HEK293 (cell line): ENCODE data around the gene BTBD9.
"Not testable (repeated sequence)": the region's sequence is repeated elsewhere in the genome, so short reads cannot be mapped to it uniquely, and the experiment has no call there.

Experiments
- CTCF ChIA-PET: fragments of 350-600 bp; formaldehyde crosslinking; extraction: SDS; loops from one replicate; lab custom pipeline; 2021; ENCODE audit warnings: antibody characterized with exemption; lab: Yijun Ruan, JAX
- POLR2A ChIA-PET: fragments of 300-600 bp; formaldehyde crosslinking; extraction: SDS; loops from one replicate; lab custom pipeline; 2020; ENCODE audit warnings: antibody characterized with exemption, inconsistent platforms; lab: Yijun Ruan, JAX
- H3K27ac ChIP-seq: fragments of 200-500 bp; sonication (Bioruptor generic); 2 replicates; pipeline ENCODE4 v1.5.1; 2014; ENCODE audit warnings: low read depth, low read length, control low read depth, inconsistent platforms; ENCODE audit errors: extremely low read depth
- H3K36me3 ChIP-seq, 2 experiments: fragments of 200-500 bp in 1 of 2; sonication (Bioruptor generic) in 1 of 2; 1 replicate in 1 of 2; 2 replicates in 1 of 2; pipeline ENCODE4 v1.5.1; 2014 to 2017; ENCODE audit warnings: inconsistent platforms in 2 of 2, low read length in 2 of 2; ENCODE audit not compliant: control insufficient read depth in 2 of 2, insufficient read depth in 1 of 2
- H3K4me1 ChIP-seq: fragments of 200-500 bp; sonication (Bioruptor generic); 2 replicates; pipeline ENCODE4 v1.5.1; 2014; ENCODE audit warnings: mild to moderate bottlenecking, low read length, inconsistent platforms; ENCODE audit not compliant: control insufficient read depth, insufficient read depth
- H3K4me3 ChIP-seq: 2 replicates; pipeline ENCODE4 v1.5.1; 2011; ENCODE audit warnings: low read depth, mild to moderate bottlenecking, control low read depth, low read length, moderate library complexity
- H3K9me3 ChIP-seq: fragments of 200-500 bp; sonication (Bioruptor generic); 2 replicates; pipeline ENCODE4 v1.5.1; 2014; ENCODE audit warnings: low read depth, low read length, inconsistent platforms; ENCODE audit not compliant: control insufficient read depth, insufficient read depth
- FEZF1 ChIP-seq: fragments of 450-650 bp; formaldehyde crosslinking; IDR thresholded peaks from 2 replicates; pipeline ENCODE4 v1.5.1; 2016; ENCODE audit warnings: missing biosample characterization, missing genetic modification characterization
- HOXC10 ChIP-seq: sonication (generic); formaldehyde crosslinking; IDR thresholded peaks from 2 replicates; pipeline ENCODE4 v1.8.1; 2023; ENCODE audit warnings: mild to moderate bottlenecking, missing genetic modification reagents
- KLF8 ChIP-seq: fragments of 450-650 bp; formaldehyde crosslinking; IDR thresholded peaks from 2 replicates; pipeline ENCODE4 v1.5.1; 2016; ENCODE audit warnings: missing biosample characterization, missing genetic modification characterization
- YY2 ChIP-seq: fragments of 450-650 bp; formaldehyde crosslinking; IDR thresholded peaks from 2 replicates; pipeline ENCODE4 v1.5.1; 2016; ENCODE audit warnings: missing biosample characterization, missing genetic modification characterization
- ZBTB20 ChIP-seq: fragments of 450-650 bp; formaldehyde crosslinking; IDR thresholded peaks from 2 replicates; pipeline ENCODE4 v1.5.1; 2016; ENCODE audit warnings: missing biosample characterization, missing genetic modification characterization
- ZFP69B ChIP-seq: fragments of 450-650 bp; formaldehyde crosslinking; IDR thresholded peaks from 2 replicates; pipeline ENCODE4 v1.5.1; 2016; ENCODE audit warnings: missing biosample characterization, missing genetic modification characterization
- ZNF112 ChIP-seq: fragments of 450-650 bp; formaldehyde crosslinking; IDR thresholded peaks from 2 replicates; pipeline ENCODE4 v1.5.0; 2017; ENCODE audit warnings: missing biosample characterization, missing genetic modification characterization
- ZNF121 ChIP-seq: fragments of 450-650 bp; formaldehyde crosslinking; IDR thresholded peaks from 2 replicates; pipeline ENCODE4 v1.5.1; 2016; ENCODE audit warnings: missing biosample characterization, missing genetic modification characterization
- ZNF146 ChIP-seq: fragments of 450-650 bp; formaldehyde crosslinking; IDR thresholded peaks from 2 replicates; pipeline ENCODE4 v1.5.1; 2016; ENCODE audit warnings: missing biosample characterization, missing genetic modification characterization
- ZNF155 ChIP-seq: fragments of 450-650 bp; formaldehyde crosslinking; IDR thresholded peaks from 2 replicates; pipeline ENCODE4 v1.5.1; 2016; ENCODE audit warnings: missing biosample characterization, missing genetic modification characterization
- ZNF157 ChIP-seq: fragments of 450-650 bp; formaldehyde crosslinking; IDR thresholded peaks from 2 replicates; pipeline ENCODE4 v1.5.1; 2016; ENCODE audit warnings: missing biosample characterization, missing genetic modification characterization
- ZNF184 ChIP-seq: fragments of 450-650 bp; IDR thresholded peaks from 2 replicates; pipeline ENCODE4 v1.5.1; 2018; ENCODE audit warnings: missing biosample characterization, mild to moderate bottlenecking, missing genetic modification characterization
- ZNF214 ChIP-seq: fragments of 450-650 bp; formaldehyde crosslinking; IDR thresholded peaks from 2 replicates; pipeline ENCODE4 v1.5.1; 2017; ENCODE audit warnings: missing biosample characterization, mild to moderate bottlenecking, missing genetic modification characterization, borderline replicate concordance
- ZNF274 ChIP-seq, 2 experiments: fragments of 200-500 bp in 1 of 2; fragments of 450-650 bp in 1 of 2; sonication (Bioruptor generic) in 1 of 2; formaldehyde crosslinking in 1 of 2; IDR thresholded peaks; 2 replicates each; pipeline versions ENCODE4 v1.5.1 to v1.6.1; 2014 to 2016; ENCODE audit warnings: borderline replicate concordance in 1 of 2, inconsistent platforms in 1 of 2, low read length in 1 of 2, missing biosample characterization in 1 of 2, missing genetic modification characterization in 1 of 2
- ZNF350 ChIP-seq: fragments of 450-650 bp; formaldehyde crosslinking; IDR thresholded peaks from 2 replicates; pipeline ENCODE4 v1.5.0; 2017; ENCODE audit warnings: missing biosample characterization, mild to moderate bottlenecking, missing genetic modification characterization
- ZNF394 ChIP-seq: fragments of 450-650 bp; formaldehyde crosslinking; IDR thresholded peaks from 2 replicates; pipeline ENCODE4 v1.5.1; 2016; ENCODE audit warnings: missing biosample characterization, missing genetic modification characterization, mild to moderate bottlenecking, moderate library complexity, borderline replicate concordance
- ZNF558 ChIP-seq: fragments of 450-650 bp; formaldehyde crosslinking; IDR thresholded peaks from 2 replicates; pipeline ENCODE4 v1.5.1; 2016; ENCODE audit warnings: missing biosample characterization, missing genetic modification characterization
- ZNF561 ChIP-seq: fragments of 450-650 bp; IDR thresholded peaks from 2 replicates; pipeline ENCODE4 v1.5.1; 2018; ENCODE audit warnings: missing biosample characterization, missing genetic modification characterization, borderline replicate concordance
- ZNF571 ChIP-seq: fragments of 450-650 bp; formaldehyde crosslinking; IDR thresholded peaks from 2 replicates; pipeline ENCODE4 v1.5.0; 2017; ENCODE audit warnings: missing biosample characterization, missing genetic modification characterization
- ZNF629 ChIP-seq: fragments of 450-650 bp; formaldehyde crosslinking; IDR thresholded peaks from 2 replicates; pipeline ENCODE4 v1.5.1; 2017; ENCODE audit warnings: missing biosample characterization, missing genetic modification characterization
- ZNF670 ChIP-seq: fragments of 450-650 bp; formaldehyde crosslinking; IDR thresholded peaks from 2 replicates; pipeline ENCODE4 v1.5.1; 2016; ENCODE audit warnings: missing biosample characterization, missing genetic modification characterization, low read depth
- TF ChIP-seq, protein P1 (sequence below): fragments of 450-650 bp; formaldehyde crosslinking; IDR thresholded peaks from 2 replicates; pipeline ENCODE4 v1.5.1; 2016; ENCODE audit warnings: missing biosample characterization, missing genetic modification characterization
- TF ChIP-seq, protein P2 (sequence below): sonication (generic); formaldehyde crosslinking; IDR thresholded peaks from 2 replicates; pipeline ENCODE4 v1.8.1; 2022; ENCODE audit warnings: mild to moderate bottlenecking, moderate library complexity, missing genetic modification reagents
- TF ChIP-seq, protein P3 (sequence below): fragments of 450-650 bp; formaldehyde crosslinking; IDR thresholded peaks from 2 replicates; pipeline ENCODE4 v1.5.1; 2016; ENCODE audit warnings: missing biosample characterization, missing genetic modification characterization
- TF ChIP-seq, protein P4 (sequence below): fragments of 450-650 bp; formaldehyde crosslinking; IDR thresholded peaks from 2 replicates; pipeline ENCODE4 v1.5.1; 2016; ENCODE audit warnings: missing biosample characterization, missing genetic modification characterization

Gene BTBD9

DNA sequence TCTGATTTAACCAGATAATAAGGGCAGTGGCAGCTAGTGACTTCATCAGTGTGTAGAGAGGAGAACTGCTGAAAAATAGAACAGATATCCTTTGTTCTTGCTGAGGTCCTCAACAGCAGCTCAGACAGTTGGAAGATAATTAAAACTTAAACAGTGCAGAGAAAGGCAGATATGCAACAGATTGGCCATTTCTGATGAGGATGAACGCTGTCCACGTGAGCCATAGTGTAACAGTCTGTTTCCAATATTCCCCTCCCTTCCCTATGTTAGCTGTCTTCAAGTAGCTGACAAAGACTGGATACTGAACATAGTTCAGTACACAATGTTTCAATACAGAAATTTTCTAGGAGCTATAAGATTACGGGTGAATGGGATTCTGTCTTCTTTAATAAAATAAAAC lies 291.4 kb downstream of the BTBD9 start:
- ChIA-PET POLR2A (interaction anchor here (0.5 kb wide), 1 partner anchor 1409 kb away, joined by 4 read pairs; no protein-coding TSS in a partner anchor), CTCF (interaction anchor here (0.6 kb wide), 1 partner anchor 124 kb away, joined by 3 read pairs; no protein-coding TSS in a partner anchor)
- no peak overlapping the region for H3K4me3 ChIP-seq

DNA sequence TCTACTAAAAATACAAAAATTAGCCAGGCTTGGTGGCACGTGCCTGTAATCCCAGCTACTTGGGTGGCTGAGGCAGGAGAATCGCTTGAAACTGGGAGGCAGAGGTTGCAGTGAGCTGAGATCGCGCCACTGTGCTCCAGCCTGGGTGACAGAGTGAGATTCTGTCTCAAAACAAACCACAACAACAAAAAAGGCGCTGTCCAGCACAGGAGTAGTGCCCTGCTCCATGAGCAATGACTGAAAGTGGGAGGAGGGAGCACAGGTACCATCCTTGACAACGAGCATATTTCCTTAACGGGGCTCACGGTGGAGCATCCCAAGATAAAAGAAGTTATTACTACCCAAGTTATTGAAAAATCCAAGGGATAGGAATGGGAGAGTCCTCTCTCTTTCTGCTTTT lies 291.9 kb downstream of the BTBD9 start:
- POLR2A ChIA-PET, result interaction anchor here (0.5 kb wide), 1 partner anchor 1410 kb away, joined by 4 read pairs; no protein-coding TSS in a partner anchor
- H3K4me1 ChIP-seq, H3K27ac ChIP-seq, H3K9me3 ChIP-seq, H3K4me3 ChIP-seq, H3K36me3 ChIP-seq: not testable (repeated sequence)
- TF ChIP-seq, protein P1, sequence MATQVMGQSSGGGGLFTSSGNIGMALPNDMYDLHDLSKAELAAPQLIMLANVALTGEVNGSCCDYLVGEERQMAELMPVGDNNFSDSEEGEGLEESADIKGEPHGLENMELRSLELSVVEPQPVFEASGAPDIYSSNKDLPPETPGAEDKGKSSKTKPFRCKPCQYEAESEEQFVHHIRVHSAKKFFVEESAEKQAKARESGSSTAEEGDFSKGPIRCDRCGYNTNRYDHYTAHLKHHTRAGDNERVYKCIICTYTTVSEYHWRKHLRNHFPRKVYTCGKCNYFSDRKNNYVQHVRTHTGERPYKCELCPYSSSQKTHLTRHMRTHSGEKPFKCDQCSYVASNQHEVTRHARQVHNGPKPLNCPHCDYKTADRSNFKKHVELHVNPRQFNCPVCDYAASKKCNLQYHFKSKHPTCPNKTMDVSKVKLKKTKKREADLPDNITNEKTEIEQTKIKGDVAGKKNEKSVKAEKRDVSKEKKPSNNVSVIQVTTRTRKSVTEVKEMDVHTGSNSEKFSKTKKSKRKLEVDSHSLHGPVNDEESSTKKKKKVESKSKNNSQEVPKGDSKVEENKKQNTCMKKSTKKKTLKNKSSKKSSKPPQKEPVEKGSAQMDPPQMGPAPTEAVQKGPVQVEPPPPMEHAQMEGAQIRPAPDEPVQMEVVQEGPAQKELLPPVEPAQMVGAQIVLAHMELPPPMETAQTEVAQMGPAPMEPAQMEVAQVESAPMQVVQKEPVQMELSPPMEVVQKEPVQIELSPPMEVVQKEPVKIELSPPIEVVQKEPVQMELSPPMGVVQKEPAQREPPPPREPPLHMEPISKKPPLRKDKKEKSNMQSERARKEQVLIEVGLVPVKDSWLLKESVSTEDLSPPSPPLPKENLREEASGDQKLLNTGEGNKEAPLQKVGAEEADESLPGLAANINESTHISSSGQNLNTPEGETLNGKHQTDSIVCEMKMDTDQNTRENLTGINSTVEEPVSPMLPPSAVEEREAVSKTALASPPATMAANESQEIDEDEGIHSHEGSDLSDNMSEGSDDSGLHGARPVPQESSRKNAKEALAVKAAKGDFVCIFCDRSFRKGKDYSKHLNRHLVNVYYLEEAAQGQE (tag by site-specific recombination), result peak; percentile 97
- CTCF ChIA-PET, result interaction anchor here (0.6 to 0.7 kb wide), 2 partner anchors 35 to 123 kb away, joined by 3 to 4 read pairs; no protein-coding TSS in a partner anchor

More for the DNA sequence above, 291.4 kb downstream of the BTBD9 start:
- no peak for TF ChIP-seq ZNF629
- TF ChIP-seq ZNF670, result no peak
- TF ChIP-seq FEZF1 (tag by site-specific recombination), result no peak
- no peak for TF ChIP-seq ZNF394
- TF ChIP-seq ZNF571, result no peak
- no peak for TF ChIP-seq ZNF155
- TF ChIP-seq ZNF214 (tag by site-specific recombination), result no peak
- Histone ChIP-seq H3K36me3 (no peaks in the 10 kb centered on the region), H3K27ac (no peak overlapping the region), H3K9me3 (no peaks in the 10 kb centered on the region), H3K4me1 (peaks cover 4% of the 10 kb centered on the region)

DNA sequence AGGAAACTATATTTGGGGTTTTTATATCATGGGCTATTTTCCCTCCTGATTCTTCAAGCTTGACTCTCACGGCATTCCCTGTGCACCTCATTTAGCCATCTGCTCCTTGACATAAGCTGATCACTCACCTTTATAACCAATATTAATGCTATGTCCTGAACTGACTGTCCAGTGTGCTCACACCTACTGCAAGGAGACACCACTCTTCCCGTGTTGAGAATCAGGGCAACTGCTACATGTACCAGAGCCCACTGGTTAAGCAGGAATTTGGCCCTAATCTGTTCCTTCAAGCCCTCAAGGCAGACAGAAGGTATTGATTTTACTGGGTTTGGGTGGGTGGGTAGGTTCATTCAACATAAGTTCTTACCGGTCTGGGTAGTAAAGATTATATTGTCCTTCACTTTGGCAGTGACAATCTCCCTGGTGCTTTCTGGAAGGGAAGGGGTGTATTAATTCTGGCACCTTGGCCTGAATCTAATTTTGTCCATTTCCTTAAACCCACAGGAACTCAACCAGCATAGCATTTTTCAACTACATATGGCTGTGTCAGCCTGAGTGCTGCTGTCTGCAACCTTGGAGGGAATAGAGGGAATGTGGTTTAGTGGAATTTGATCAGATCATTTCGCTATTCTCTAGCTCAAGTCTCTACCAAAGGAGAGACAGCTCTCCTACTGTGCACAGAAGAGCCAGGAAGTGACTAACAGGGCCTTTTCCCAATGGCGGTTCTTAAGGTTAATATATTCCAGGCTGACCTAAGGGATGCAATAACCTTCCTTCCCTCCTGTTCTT lies 293.2 kb downstream of the BTBD9 start:
- CTCF ChIA-PET, result interaction anchor here (0.5 kb wide), 1 partner anchor 98 kb away, joined by 3 read pairs; no protein-coding TSS in a partner anchor
- H3K27ac ChIP-seq, result no peak overlapping the region
- TF ChIP-seq ZNF561 (tag by site-specific recombination) (no peak), ZNF146 (tag by site-specific recombination) (no peak), ZNF350 (tag by site-specific recombination) (no peak), ZNF558 (tag by site-specific recombination) (no peak), ZNF184 (tag by site-specific recombination) (no peak), ZNF121 (tag by site-specific recombination) (no peak), ZNF112 (tag by site-specific recombination) (no peak), ZFP69B (tag by site-specific recombination) (no peak), ZNF157 (no peak), KLF8 (tag by site-specific recombination) (no peak), ZBTB20 (tag by site-specific recombination) (no peak), HOXC10 (CRISPR knock-in tag) (no peak), YY2 (tag by site-specific recombination) (no peak), ZNF274 (IDR thresholded peaks at IDR 0.05; ENCODE audit: low read length) (no peak), ZNF274 (tag by site-specific recombination; IDR thresholded peaks at IDR 0.05; ENCODE audit: borderline replicate concordance) (no peak)
- TF ChIP-seq, protein P2, sequence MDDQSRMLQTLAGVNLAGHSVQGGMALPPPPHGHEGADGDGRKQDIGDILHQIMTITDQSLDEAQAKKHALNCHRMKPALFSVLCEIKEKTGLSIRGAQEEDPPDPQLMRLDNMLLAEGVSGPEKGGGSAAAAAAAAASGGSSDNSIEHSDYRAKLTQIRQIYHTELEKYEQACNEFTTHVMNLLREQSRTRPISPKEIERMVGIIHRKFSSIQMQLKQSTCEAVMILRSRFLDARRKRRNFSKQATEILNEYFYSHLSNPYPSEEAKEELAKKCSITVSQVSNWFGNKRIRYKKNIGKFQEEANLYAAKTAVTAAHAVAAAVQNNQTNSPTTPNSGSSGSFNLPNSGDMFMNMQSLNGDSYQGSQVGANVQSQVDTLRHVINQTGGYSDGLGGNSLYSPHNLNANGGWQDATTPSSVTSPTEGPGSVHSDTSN (CRISPR knock-in tag), result no peak
- TF ChIP-seq, protein P3, sequence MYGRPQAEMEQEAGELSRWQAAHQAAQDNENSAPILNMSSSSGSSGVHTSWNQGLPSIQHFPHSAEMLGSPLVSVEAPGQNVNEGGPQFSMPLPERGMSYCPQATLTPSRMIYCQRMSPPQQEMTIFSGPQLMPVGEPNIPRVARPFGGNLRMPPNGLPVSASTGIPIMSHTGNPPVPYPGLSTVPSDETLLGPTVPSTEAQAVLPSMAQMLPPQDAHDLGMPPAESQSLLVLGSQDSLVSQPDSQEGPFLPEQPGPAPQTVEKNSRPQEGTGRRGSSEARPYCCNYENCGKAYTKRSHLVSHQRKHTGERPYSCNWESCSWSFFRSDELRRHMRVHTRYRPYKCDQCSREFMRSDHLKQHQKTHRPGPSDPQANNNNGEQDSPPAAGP, result no peak
- TF ChIP-seq, protein P4, sequence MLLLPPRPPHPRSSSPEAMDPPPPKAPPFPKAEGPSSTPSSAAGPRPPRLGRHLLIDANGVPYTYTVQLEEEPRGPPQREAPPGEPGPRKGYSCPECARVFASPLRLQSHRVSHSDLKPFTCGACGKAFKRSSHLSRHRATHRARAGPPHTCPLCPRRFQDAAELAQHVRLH (tag by site-specific recombination), result no peak

More for the DNA sequence above, 293.2 kb downstream of the BTBD9 start:
- Histone ChIP-seq H3K4me1 (peaks cover 4% of the 10 kb centered on the region), H3K4me3 (no peak overlapping the region), H3K9me3 (no peaks in the 10 kb centered on the region), H3K36me3 (no peaks in the 10 kb centered on the region)
- POLR2A ChIA-PET, result no interaction called here
